HL-60 (cell line): ENCODE data around the gene GPC3.

ENCODE experiments used
- DNase-seq, 2 experiments: peaks; one replicate each; pipeline ENCODE4 v3.0.0-alpha.2; 2010 to 2020; ENCODE audit warnings: low read depth in 1 of 2, low spot score in 1 of 2
- H3K27ac ChIP-seq: fragments of 250-450 bp; sonication (Bioruptor Pico); replicated peaks from 2 replicates; pipeline ENCODE4 v1.5.1; 2020; ENCODE audit warnings: mild to moderate bottlenecking, moderate library complexity
- H3K27me3 ChIP-seq: fragments of 250-450 bp; sonication (Bioruptor Pico); 2 replicates; pipeline ENCODE4 v1.5.1; 2021; ENCODE audit warnings: mild to moderate bottlenecking, moderate library complexity; ENCODE audit not compliant: insufficient read depth, poor library complexity, severe bottlenecking
- H3K4me3 ChIP-seq: replicated peaks from 2 replicates; pipeline ENCODE4 v1.5.1; 2011; ENCODE audit warnings: mild to moderate bottlenecking, control low read depth, low read length; ENCODE audit not compliant: insufficient read depth
- GABPA ChIP-seq: IDR thresholded peaks from 2 replicates; pipeline ENCODE4 v1.6.1; 2012; ENCODE audit warnings: low read depth
- POLR2AphosphoS5 ChIP-seq: IDR thresholded peaks from 2 replicates; pipeline ENCODE4 v1.6.1; 2012; ENCODE audit warnings: low read depth
- SPI1 ChIP-seq: IDR thresholded peaks from 2 replicates; pipeline ENCODE4 v1.6.1; 2012; ENCODE audit warnings: low read depth, mild to moderate bottlenecking, borderline replicate concordance
- TF ChIP-seq, protein P1 (sequence below): IDR thresholded peaks from 2 replicates; pipeline ENCODE4 v1.6.1; 2012; ENCODE audit warnings: low read depth; ENCODE audit not compliant: insufficient replicate concordance
- TF ChIP-seq, protein P2 (sequence below): IDR thresholded peaks from one replicate; pipeline ENCODE4 v1.5.1; 2011; ENCODE audit warnings: low read length, control low read depth, inconsistent platforms; ENCODE audit not compliant: insufficient read depth

The GPC3 gene

GRCh38 chrX:133865761-133866471 lies 119.5 kb downstream of the GPC3 start:
- no peak overlapping the region for H3K27ac ChIP-seq

GRCh38 chrX:133864236-133864635 lies 121.2 kb downstream of the GPC3 start:
- TF ChIP-seq POLR2AphosphoS5 (no peak), GABPA (no peak), SPI1 (no peak)
- TF ChIP-seq, protein P1, sequence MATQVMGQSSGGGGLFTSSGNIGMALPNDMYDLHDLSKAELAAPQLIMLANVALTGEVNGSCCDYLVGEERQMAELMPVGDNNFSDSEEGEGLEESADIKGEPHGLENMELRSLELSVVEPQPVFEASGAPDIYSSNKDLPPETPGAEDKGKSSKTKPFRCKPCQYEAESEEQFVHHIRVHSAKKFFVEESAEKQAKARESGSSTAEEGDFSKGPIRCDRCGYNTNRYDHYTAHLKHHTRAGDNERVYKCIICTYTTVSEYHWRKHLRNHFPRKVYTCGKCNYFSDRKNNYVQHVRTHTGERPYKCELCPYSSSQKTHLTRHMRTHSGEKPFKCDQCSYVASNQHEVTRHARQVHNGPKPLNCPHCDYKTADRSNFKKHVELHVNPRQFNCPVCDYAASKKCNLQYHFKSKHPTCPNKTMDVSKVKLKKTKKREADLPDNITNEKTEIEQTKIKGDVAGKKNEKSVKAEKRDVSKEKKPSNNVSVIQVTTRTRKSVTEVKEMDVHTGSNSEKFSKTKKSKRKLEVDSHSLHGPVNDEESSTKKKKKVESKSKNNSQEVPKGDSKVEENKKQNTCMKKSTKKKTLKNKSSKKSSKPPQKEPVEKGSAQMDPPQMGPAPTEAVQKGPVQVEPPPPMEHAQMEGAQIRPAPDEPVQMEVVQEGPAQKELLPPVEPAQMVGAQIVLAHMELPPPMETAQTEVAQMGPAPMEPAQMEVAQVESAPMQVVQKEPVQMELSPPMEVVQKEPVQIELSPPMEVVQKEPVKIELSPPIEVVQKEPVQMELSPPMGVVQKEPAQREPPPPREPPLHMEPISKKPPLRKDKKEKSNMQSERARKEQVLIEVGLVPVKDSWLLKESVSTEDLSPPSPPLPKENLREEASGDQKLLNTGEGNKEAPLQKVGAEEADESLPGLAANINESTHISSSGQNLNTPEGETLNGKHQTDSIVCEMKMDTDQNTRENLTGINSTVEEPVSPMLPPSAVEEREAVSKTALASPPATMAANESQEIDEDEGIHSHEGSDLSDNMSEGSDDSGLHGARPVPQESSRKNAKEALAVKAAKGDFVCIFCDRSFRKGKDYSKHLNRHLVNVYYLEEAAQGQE = no peak
- TF ChIP-seq, protein P2, sequence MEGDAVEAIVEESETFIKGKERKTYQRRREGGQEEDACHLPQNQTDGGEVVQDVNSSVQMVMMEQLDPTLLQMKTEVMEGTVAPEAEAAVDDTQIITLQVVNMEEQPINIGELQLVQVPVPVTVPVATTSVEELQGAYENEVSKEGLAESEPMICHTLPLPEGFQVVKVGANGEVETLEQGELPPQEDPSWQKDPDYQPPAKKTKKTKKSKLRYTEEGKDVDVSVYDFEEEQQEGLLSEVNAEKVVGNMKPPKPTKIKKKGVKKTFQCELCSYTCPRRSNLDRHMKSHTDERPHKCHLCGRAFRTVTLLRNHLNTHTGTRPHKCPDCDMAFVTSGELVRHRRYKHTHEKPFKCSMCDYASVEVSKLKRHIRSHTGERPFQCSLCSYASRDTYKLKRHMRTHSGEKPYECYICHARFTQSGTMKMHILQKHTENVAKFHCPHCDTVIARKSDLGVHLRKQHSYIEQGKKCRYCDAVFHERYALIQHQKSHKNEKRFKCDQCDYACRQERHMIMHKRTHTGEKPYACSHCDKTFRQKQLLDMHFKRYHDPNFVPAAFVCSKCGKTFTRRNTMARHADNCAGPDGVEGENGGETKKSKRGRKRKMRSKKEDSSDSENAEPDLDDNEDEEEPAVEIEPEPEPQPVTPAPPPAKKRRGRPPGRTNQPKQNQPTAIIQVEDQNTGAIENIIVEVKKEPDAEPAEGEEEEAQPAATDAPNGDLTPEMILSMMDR = no peak
- no peaks in the 10 kb centered on the region for H3K27me3 ChIP-seq
- H3K27ac ChIP-seq = no peak overlapping the region
- DNase-seq = no peak
- no peak overlapping the region for H3K4me3 ChIP-seq

More at GRCh38 chrX:133865761-133866471, 119.5 kb downstream of the GPC3 start:
- no peak for DNase-seq
- TF ChIP-seq, protein P2 = no peak
- TF ChIP-seq, protein P1 = no peak
- TF ChIP-seq SPI1 = no peak
- TF ChIP-seq GABPA = no peak
- TF ChIP-seq POLR2AphosphoS5 = no peak
- no peak overlapping the region for H3K4me3 ChIP-seq
- H3K27me3 ChIP-seq = no peaks in the 10 kb centered on the region

DNA sequence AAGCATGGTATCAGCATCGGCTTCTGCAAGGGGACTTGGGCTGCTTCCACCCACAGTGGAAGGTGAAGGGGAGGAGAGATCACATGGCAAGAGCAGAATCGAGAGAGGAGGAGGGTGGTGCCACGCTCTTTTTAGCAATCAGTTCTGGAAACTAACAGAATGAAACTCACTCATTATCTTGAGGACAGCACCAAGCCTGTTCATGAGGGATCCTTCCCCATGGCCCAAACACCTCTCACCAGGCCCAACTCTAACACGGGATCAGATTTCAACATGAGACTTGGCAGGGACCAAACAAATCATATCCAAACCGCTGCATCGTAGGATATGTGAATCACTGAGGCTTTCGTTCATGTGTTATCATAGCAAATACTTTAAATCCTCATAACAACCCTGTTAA lies 125.5 kb downstream of the GPC3 start:
- DNase-seq = no peak
- no peak overlapping the region for H3K27ac ChIP-seq

More for the DNA sequence above, 125.5 kb downstream of the GPC3 start:
- Histone ChIP-seq H3K27me3 (no peaks in the 10 kb centered on the region), H3K4me3 (no peak overlapping the region)
- TF ChIP-seq POLR2AphosphoS5 = no peak
- no peak for TF ChIP-seq SPI1
- TF ChIP-seq, protein P1 = no peak
- TF ChIP-seq GABPA = no peak
- TF ChIP-seq, protein P2 = no peak
